Omental fat pad (tissue), 4 donors: ENCODE data around the gene EWSR1. TPM values are rescaled to one million over a fixed set of nuclear protein-coding genes. Genes with fewer than 3 reads are reported as not detected.

Experiments
- ATAC-seq: fragments of 150-250 bp; one replicate; pipeline ENCODE4 v1.9.1; 2016; ENCODE audit warnings: mild to moderate bottlenecking, moderate library complexity; ENCODE audit not compliant: low FRiP score
- DNase-seq: peaks from one replicate; pipeline ENCODE4 v3.0.0-alpha.2; 2019; ENCODE audit warnings: low spot score
- total RNA-seq, 4 donors: library from RNA; depleted of rRNA; stranded (reverse); fragments of >200 nt; gene quantifications; one replicate each; pipeline ENCODE4 v1.1.0, GENCODE V29; 2016
- TF ChIP-seq, protein P1 (sequence below), 3 donors: fragments of 450-650 bp; IDR thresholded peaks; one replicate each; pipeline ENCODE4 v1.5.1; 2016 to 2017; ENCODE audit warnings: antibody characterized with exemption in 3 of 3, mild to moderate bottlenecking in 3 of 3, moderate library complexity in 2 of 3

The EWSR1 gene
- total RNA-seq, 4 donors from 2014 or later, result 190 to 274 (median 202) TPM

DNA sequence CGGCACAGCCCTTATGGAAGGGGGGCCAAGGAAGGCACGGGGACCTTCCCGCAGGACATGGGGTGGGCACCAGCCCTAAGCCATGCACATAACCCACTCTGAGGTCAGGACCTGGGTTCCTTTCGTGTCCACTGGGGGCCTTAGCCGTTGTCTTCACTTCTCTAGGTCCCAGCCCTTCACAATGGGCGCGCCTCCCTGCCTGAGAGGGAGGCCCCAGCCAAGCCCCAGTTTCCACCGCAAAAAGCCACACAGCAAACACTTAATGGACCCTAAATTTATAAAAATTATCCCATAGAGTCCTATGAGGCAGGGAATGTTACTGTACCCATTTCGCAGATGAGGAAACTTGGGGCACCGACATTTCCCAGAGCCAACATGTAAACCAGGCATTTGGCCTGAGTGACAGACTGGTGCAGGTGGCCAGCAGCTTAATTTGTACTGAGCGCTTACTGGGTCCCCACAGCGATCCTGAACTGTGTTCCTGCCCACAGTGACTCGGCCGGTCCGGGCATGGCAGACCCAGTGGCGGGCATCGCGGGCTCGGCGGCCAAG, 39.6 kb downstream of the EWSR1 start:
- TF ChIP-seq, protein P1, sequence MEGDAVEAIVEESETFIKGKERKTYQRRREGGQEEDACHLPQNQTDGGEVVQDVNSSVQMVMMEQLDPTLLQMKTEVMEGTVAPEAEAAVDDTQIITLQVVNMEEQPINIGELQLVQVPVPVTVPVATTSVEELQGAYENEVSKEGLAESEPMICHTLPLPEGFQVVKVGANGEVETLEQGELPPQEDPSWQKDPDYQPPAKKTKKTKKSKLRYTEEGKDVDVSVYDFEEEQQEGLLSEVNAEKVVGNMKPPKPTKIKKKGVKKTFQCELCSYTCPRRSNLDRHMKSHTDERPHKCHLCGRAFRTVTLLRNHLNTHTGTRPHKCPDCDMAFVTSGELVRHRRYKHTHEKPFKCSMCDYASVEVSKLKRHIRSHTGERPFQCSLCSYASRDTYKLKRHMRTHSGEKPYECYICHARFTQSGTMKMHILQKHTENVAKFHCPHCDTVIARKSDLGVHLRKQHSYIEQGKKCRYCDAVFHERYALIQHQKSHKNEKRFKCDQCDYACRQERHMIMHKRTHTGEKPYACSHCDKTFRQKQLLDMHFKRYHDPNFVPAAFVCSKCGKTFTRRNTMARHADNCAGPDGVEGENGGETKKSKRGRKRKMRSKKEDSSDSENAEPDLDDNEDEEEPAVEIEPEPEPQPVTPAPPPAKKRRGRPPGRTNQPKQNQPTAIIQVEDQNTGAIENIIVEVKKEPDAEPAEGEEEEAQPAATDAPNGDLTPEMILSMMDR (IDR thresholded peaks at IDR 0.05), result no peak
- no peak for DNase-seq
- ATAC-seq, result no peak

- TF ChIP-seq, protein P1 (IDR thresholded peaks at IDR 0.05), result no peak
- DNase-seq, result no peak
- ATAC-seq, result no peak
These were observed 40.2 kb downstream of the EWSR1 start for GRCh38 chr22:29308148-29308790.

GRCh38 chr22:29308791-29309262, 40.8 kb downstream of the EWSR1 start:
- TF ChIP-seq, protein P1 (IDR thresholded peaks at IDR 0.05), result no peak
- DNase-seq, result no peak
- no peak for ATAC-seq

GRCh38 chr22:29309332-29310064, 41.4 kb downstream of the EWSR1 start:
- TF ChIP-seq, protein P1 (IDR thresholded peaks at IDR 0.05), result no peak
- DNase-seq (no peak), ATAC-seq (no peak)

GRCh38 chr22:29310065-29310862, 42.2 kb downstream of the EWSR1 start:
- TF ChIP-seq, protein P1 (IDR thresholded peaks at IDR 0.05), result no peak
- DNase-seq (no peak), ATAC-seq (peak; percentile 5)

DNA sequence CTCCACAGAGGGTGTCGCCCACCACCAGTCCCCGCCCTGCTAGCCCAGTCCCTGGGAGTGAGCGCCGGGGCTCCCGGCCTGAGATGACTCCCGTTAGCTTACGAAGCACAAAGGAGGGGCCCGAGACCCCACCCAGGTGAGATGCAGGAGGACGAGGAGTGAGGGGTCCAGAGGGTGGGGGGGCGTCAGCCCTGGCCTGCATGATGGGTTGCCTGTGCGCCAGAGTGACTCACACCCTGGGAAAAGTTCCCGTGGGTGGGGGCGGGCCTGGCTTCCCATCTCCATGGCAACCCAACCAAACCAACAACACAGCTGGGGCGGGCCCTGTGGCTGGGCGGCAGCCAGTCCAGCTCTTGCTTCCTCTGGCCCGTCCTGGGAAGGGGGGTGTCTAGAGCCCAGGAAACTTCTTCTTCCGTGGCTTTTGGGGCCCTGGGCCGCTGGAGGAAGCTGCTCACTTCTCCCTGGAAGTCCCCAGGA, 42.8 kb downstream of the EWSR1 start:
- ATAC-seq (peak; percentile 82), DNase-seq (peak; percentile 93)
- TF ChIP-seq, protein P1 (IDR thresholded peaks at IDR 0.05), result no peak
